ENCODE data around the gene LCA5L.
A peak's percentile ranks its signal among the peaks of the same experiment; 100 is the strongest.

DNA sequence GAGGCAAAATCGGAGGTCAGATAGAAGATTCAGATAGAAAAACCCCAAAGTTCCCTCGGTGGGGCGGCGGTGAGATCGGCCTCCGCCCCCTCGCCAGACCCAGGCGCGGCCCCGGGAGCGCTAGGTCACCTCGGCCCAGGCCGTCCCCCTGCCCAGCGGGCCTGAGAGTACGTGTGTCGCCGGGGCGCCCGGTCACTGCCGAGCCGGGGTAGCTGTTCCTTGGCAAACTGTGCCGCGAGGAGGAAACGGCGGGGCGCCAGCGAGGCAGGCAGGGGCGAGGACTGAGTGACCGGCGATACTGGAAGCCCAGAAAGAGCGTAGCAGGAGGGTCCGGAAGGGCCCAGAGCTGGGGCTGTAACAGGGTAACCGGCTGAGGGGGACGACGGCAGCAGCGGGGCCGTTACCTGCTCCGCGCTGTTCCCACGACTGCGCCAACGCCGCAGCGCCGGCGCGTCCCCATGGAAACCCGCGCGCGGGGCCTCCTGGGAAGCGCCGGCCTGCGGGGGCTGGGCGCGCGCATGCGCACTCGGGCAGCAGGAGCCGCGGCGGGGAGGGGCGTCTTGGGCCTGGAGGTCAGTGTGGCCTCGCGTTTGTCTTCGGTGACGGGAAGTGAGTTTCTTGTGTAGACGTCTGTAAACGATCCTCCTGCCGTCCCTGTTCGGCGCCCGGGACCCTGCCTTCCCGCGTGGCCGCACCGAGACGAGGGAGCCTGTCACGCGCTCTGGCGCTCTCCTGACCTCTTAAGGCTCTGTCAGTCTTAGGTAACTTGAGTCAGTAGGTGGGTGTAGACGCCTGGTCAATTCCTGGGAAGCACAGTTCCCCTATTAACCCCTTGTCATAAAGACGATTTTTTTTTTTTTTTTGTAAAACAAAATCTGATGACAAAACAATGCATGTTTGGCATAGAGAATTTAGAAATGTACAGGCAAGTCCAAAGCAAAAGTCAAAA is at the start of gene LCA5L:
- TF ChIP-seq FOSL2 (IDR thresholded peaks at IDR 0.05) (no peak), FOSL2 (CRISPR knock-in tag; IDR thresholded peaks at IDR 0.05) (no peak), MYC (IDR thresholded peaks at IDR 0.05; ENCODE audit: borderline replicate concordance, low read length) (no peak), JUN (IDR thresholded peaks at IDR 0.05) (peak in 1 of 2 experiments; percentile 62; a peak in 2 of 5 replicates), POLR2AphosphoS2 (conservative IDR thresholded peaks at IDR 0.05; ENCODE audit: low read length) (no peak), ESRRA (IDR thresholded peaks at IDR 0.05; ENCODE audit: borderline replicate concordance, low read length) (no peak), POLR2A (IDR thresholded peaks at IDR 0.05; ENCODE audit: low read length) (peak; percentile 86), JUNB (IDR thresholded peaks at IDR 0.05) (no peak)
- TF ChIP-seq, protein P1, sequence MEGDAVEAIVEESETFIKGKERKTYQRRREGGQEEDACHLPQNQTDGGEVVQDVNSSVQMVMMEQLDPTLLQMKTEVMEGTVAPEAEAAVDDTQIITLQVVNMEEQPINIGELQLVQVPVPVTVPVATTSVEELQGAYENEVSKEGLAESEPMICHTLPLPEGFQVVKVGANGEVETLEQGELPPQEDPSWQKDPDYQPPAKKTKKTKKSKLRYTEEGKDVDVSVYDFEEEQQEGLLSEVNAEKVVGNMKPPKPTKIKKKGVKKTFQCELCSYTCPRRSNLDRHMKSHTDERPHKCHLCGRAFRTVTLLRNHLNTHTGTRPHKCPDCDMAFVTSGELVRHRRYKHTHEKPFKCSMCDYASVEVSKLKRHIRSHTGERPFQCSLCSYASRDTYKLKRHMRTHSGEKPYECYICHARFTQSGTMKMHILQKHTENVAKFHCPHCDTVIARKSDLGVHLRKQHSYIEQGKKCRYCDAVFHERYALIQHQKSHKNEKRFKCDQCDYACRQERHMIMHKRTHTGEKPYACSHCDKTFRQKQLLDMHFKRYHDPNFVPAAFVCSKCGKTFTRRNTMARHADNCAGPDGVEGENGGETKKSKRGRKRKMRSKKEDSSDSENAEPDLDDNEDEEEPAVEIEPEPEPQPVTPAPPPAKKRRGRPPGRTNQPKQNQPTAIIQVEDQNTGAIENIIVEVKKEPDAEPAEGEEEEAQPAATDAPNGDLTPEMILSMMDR (IDR thresholded peaks at IDR 0.05) = no peak
- TF ChIP-seq, protein P2, sequence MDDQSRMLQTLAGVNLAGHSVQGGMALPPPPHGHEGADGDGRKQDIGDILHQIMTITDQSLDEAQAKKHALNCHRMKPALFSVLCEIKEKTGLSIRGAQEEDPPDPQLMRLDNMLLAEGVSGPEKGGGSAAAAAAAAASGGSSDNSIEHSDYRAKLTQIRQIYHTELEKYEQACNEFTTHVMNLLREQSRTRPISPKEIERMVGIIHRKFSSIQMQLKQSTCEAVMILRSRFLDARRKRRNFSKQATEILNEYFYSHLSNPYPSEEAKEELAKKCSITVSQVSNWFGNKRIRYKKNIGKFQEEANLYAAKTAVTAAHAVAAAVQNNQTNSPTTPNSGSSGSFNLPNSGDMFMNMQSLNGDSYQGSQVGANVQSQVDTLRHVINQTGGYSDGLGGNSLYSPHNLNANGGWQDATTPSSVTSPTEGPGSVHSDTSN (IDR thresholded peaks at IDR 0.05) = no peak

Data from A549 (cell line).